Stimulated activated CD4-positive, alpha-beta T cell treated with anti-CD3 and anti-CD28 coated beads, Interleukin-1b, Interleukin-23, amount 100 ng/mL, for 4 hours (primary cell): Measurements from ENCODE around the gene NDUFB11.

Experiments used
- DNase-seq, 2 donors: peaks; one replicate each; pipeline ENCODE4 v3.0.0-alpha.2; 2020; ENCODE audit warnings: low read depth in 2 of 2

The NDUFB11 gene

GRCh38 chrX:47174846-47175587 is 30.5 kb upstream of the NDUFB11 start:
- no peak for DNase-seq

- no peak for DNase-seq
Measured at GRCh38 chrX:47174376-47174775, 29.9 kb upstream of the NDUFB11 start.

GRCh38 chrX:47172971-47173792 is 28.7 kb upstream of the NDUFB11 start:
- no peak for DNase-seq

- no peak for DNase-seq
Measured at GRCh38 chrX:47172549-47172948, 28.0 kb upstream of the NDUFB11 start.

- DNase-seq: no peak
Measured at GRCh38 chrX:47171996-47172395, 27.5 kb upstream of the NDUFB11 start.

- no peak for DNase-seq
Measured at GRCh38 chrX:47170861-47171692, 26.6 kb upstream of the NDUFB11 start.

- DNase-seq: no peak
Measured at GRCh38 chrX:47169726-47170515, 25.4 kb upstream of the NDUFB11 start.

- no peak for DNase-seq
Measured at GRCh38 chrX:47169273-47169672, 24.8 kb upstream of the NDUFB11 start.

GRCh38 chrX:47168495-47169073 is 24.1 kb upstream of the NDUFB11 start:
- no peak for DNase-seq

- no peak for DNase-seq
Measured at GRCh38 chrX:47166126-47166525, 21.6 kb upstream of the NDUFB11 start.

GRCh38 chrX:47164420-47164819 is 19.9 kb upstream of the NDUFB11 start:
- no peak for DNase-seq

- no peak for DNase-seq
Measured at GRCh38 chrX:47162927-47163583, 18.6 kb upstream of the NDUFB11 start.

- DNase-seq: no peak
Measured at GRCh38 chrX:47160781-47161180, 16.3 kb upstream of the NDUFB11 start.

- no peak for DNase-seq
Measured at GRCh38 chrX:47158781-47159180, 14.3 kb upstream of the NDUFB11 start.

GRCh38 chrX:47158131-47158530 is 13.6 kb upstream of the NDUFB11 start:
- DNase-seq: no peak

GRCh38 chrX:47156611-47157520 is 12.4 kb upstream of the NDUFB11 start:
- no peak for DNase-seq

- no peak for DNase-seq
Measured at GRCh38 chrX:47151435-47151834, 6.9 kb upstream of the NDUFB11 start.

- no peak for DNase-seq
Measured at GRCh38 chrX:47148946-47149345, 4.4 kb upstream of the NDUFB11 start.
